ENCODE data around the gene LRRC37A.
"Not testable (repeated sequence)": the region's sequence is repeated elsewhere in the genome, so short reads cannot be mapped to it uniquely, and the experiment has no call there.

The LRRC37A gene

DNA sequence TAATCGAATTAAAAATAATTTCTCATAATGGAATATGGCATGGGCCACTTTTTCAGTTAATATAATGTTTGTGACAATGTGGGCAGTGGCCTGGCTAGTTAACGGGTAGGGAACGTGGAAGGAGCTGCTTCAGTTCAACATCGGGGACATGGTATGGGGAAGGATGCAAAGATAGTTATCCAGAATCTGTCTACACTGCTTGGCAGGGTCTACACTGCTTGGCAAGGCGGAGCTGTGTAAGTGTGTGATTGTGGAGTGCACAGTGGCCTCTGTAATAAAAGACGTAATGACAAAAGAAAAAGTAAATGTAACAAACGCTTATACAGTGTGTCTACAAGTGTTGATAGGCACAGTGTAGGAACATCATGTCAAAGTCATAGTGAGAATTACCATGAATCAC, 7.3 kb upstream of the LRRC37A start:
- not testable (repeated sequence) for DNase-seq (ENCODE audit: low read depth)

DNA sequence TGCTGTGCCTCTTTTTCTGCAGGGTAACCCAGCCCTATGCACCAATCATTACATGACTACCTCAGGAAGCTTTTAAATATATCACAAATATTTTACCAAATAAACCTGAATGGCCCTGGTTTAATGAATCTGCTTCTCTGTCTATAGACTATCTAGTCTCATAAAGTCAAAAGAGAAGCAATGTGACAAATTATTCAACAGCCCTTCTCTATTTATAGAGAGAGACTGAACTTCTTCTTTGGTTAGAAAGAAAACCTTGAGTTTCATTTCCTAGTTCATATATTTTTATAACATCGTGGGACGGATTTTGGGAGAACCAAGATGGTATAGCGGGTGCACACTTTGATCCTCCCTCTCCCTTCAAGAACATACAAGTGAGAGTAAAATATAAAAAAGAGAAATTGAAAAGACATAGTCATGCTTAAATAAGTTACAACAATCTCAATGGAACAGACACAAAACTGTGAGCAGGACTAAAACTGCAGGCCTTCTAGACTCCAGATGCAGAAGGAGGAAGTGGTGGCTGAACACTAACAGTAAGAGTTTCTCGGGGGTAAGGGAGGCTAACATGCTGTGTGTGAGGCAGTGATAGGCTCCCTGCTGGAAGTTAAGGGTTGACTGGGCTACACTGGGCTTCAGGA, 3.9 kb upstream of the LRRC37A start:
- not testable (repeated sequence) for DNase-seq (ENCODE audit: low read depth)

DNA sequence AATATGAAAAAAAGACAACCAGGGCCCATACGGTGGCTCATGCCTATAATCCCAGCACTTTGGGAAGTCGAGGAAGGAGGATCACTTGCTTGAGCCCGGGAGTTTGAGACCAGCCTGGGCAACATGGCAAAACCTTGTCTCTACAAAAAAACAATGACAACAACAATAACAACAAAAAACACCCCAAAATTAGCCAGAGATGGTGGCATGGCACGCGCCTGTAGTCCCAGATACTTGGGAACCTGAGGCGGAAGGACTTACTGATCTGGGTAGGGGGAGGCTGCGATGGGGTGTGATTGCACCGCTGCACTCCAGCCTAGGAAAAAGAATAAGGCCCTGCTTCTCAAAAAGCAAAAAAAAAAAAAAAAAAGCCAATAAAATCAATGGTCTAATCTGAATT, 3.3 kb upstream of the LRRC37A start:
- DNase-seq (ENCODE audit: low read depth) = not testable (repeated sequence)

DNA sequence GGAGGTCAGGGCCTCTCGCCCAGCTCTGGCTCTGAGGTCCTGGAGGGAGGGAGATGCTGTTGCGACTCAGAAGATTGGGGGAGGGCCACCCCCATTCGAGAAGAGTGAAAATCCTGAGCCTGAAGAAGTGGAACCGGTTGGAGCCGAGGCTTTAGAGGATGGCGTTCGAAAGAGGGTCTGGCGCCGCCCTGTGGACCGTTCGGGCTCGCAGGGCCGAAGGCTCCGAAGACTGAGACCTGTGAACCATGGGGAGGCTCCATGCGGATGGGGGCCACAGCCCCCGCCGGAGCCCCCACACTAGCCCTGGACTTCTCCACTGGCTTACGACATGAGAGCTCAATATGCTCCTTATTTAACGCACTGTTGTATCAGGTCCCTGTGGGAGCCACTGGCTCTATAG, 46.3 kb downstream of the LRRC37A start:
- not testable (repeated sequence) for DNase-seq (ENCODE audit: low read depth)

DNA sequence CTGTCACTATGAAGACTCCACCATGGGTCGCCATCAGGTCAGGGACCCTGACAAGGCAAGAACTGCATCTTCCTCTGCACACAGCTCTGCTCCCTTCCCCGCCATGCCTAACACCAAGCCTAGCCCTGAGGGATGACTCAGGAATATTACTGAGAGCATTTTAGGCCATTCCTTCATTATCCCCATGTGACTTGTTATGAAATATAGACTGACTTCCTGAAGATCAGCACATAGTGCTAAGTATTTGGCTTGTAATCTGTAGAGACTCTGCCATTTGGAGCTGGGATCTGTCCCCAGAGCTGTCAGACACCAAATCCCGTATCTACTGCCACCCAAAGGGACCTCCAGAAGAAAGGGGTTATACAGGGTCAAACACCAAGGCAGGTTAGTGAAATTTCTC, 47.2 kb downstream of the LRRC37A start:
- not testable (repeated sequence) for DNase-seq (ENCODE audit: low read depth)

DNA sequence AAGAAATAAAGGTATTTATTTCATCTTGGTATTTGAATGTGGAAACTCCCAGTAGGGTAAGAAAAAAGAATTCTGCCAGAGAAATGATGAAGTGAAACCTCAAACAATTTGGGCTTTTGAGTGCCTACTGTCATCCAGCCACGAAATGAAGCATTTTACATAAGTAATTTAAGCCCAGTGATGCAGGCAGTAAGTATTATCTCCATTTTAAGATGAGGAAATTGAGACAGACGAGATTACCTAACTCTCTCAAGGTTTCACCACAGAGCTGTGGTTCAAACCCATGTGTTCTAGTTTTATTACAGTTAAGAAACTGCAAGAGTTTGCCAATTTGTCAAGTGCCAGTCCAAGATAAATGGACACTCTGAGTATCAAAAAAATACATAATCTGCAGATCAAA, 53.4 kb downstream of the LRRC37A start:
- DNase-seq (ENCODE audit: low read depth) = not testable (repeated sequence)

DNA sequence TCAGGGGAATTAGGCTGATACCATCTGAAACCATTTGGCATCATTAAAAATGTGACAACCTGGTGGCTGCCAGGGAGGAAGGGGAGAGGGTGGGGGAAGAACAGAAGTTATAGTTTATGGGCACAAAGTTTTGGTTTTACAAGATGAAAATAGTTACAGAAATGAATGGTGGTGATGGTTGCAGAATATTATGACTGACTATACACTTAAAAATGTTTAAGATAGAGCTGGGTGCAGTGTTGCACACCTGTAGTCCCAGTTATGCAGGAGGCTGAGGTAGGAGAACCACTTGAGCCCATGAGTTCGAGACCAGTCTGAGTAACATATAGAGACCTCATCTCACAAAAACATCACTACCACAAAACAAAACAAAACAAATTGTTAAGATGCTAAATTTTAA, 54.1 kb downstream of the LRRC37A start:
- DNase-seq (ENCODE audit: low read depth) = not testable (repeated sequence)

DNA sequence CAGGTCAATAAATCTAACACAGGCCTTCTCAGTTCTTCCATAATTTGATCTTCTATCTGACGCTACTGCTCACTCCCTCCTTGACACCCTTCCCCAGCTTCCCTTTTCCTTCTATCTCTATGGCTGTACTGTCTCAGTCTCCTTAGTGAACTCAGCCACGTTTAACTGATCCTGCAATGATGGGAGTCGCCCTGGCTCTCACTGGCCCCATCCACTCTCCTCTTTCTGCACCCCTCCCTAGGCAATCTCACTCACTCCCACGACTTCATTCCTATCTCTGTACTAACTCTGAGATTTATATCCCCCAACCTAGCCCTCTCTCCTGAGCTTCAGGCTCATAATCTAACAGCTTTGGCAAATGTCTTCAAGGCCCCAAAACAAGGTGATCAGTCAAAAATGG, 58.9 kb downstream of the LRRC37A start:
- DNase-seq (ENCODE audit: low read depth) = not testable (repeated sequence)

DNA sequence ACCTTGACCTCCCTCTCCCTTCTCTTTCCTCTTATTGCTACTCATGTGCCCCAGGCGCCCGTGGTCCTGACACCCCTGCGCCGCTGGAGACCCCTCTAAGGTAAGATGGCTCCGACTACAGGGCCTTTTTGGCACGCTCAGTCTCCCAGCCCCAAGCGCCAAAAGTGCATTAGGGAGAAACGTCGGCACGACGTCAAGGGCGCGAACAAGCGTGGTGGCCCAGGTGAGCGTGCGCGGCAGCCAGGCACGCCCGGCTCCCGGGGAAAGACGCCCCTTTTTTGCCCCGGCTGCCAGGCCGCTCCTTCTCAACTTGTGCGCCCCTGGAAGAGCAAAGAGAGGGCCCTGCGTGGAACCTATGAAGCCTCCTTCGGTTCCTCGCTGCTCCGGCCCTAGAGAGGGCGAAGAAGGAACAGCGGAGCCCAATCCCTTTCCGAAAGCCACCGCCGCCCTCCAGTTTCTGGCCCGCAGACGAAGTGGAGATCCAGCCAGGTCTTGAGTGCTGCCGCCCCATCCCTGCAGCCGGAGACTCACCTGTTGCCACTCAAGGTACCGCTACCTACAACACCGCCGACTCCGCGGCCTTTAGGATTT, 66.3 kb downstream of the LRRC37A start:
- not testable (repeated sequence) for DNase-seq (ENCODE audit: low read depth)

DNA sequence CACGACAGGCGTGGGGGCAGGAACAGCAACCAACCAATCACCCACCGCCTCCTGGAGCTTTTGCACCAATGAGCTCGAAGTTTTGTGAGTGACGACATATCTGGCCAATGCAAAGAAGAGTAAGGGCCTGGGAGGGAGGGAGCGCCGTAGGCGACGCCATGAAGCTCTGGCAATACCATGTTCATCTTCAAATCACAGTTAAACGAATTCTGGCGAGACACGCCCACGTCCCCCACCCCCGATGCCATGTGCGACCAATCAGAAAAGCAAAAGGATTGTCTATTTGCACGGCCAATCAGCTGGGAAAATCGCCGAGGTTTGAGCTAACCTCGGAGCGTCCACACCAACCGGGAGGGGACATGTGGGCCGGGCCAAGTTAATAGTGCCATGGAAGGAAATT, 66.8 kb downstream of the LRRC37A start, which contains the start of gene ARL17B:
Gene ARL17B, minus strand, starts transcription at position 12 of the 400 bp plus-strand sequence. CDS start 3,369 bp downstream, outside the sequence.
- DNase-seq (ENCODE audit: low read depth) = peak; percentile 91

DNA sequence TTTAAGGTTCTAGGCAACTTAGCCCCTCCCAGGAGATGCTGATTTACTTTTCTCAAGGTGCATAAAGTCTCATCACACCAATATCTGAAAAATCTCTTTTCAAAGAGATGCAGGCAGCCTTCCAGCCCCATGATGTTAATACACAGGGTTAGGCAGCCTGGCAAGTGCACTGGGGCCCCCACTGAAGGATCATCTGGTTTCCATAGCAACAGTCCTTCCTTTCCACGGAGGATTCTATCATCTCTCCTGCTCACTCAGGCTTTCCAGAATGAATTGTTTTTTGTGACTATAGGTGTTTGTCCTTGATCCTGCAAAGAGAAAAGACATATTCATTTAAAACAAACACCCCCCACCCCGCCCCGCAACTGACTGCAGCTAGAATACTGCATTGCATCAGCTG, 72.6 kb downstream of the LRRC37A start:
- not testable (repeated sequence) for DNase-seq (ENCODE audit: low read depth)

DNA sequence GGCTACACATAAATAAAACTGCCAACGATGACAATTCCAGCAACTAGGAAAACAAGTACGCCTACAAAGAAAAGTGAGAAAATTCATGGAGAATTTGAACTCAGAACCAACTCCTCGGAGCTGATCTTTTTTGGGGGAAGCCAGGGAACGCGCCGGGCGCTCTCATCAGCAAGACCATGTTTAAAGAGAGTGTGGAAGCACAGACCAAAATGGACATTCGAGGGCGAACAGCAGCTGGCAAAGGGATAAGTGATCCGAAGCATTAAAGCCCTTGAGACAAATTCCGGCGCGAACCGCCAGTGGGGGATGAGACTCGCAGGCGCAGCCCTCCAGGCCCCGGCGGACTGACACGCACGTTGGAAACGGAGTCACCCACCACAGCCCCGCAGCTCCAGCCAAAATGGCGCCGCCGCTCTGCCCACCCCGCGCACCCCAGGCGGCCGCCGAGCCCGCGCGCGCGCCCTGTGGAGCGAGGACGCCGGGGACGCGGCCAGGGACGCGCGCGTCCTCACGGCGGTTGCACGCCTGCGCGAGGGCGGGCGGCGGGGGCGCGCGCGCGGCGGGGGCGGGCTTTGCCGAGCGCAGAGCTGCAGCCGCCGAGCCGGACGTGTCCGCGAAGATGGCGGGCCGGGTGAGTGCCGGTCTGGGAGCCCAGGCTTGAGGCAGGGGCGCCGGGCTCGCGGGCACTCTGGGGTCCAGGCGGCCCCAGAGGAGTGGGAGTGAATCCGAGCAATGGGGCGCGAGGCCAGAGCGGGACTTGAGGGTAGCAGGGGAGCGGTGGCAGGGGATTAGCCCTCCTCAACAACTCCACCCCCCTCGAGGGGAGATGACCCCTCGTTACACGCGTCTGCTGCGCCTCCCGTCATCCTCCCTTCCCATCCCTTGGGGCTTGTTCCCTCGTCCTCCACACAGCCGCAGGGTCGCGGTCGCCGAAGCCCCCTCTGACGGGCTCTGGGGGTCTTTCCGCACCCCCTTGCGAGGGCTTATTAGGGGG, 77.6 kb downstream of the LRRC37A start:
- DNase-seq (ENCODE audit: low read depth) = not testable (repeated sequence)

DNA sequence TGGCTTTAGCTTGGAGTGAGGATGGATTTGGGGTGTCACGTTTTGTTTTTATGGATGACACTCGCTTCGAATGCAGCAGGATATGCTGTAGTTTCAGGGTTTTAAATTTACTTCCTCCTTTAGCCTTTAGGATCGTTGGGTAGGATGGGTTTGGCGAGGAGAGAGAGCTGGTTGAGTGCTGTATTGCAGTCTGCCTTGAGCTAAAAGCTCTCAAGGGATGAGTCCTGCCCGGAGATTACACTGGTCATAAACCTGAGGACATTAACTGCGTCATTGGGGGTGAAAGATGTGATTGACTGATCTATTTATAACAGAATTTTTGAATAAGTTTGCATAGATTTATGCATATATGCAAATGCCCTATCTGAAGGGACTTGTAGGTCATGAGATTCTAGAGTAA, 78.5 kb downstream of the LRRC37A start:
- not testable (repeated sequence) for DNase-seq (ENCODE audit: low read depth)

DNA sequence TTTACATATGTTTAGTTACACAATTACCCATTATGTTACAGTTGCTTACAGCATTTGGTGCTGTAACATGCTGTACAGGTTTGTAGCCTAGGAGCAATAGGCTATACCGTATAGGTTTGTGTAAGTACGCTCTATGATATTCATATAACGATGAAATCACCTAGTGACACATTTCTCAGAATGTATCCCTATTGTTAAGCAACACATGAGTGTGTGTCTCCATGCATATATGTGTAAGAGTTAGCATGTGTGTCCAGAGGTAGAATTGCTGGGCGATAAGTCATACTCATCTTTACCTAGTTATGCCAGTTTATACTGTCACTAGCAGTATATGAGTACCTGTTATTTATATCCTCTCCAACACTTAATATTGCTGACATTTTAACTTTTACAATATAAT, 88.2 kb downstream of the LRRC37A start:
- DNase-seq (ENCODE audit: low read depth) = not testable (repeated sequence)

DNA sequence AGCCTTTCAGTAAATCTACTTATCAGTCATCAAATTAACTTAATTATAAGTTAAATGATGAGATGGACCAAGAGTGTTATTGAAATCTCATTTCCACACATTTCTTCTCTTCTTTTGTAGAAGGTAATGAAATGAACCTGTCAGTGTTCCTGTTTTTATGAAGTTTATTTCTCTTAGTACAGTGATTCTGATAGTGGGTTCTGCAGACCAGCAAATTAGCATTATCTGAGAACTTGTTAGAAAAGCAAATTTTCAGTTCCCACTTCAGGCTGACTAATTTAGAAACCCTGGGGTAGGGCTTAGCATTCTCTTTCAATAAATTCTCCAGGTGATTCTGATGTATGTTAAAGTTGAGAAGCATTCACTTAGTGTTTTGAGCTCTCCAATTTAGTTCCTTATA, 90.6 kb downstream of the LRRC37A start:
- not testable (repeated sequence) for DNase-seq (ENCODE audit: low read depth)
